ENCODE results near the gene MTARC2.

Gene MTARC2

DNA sequence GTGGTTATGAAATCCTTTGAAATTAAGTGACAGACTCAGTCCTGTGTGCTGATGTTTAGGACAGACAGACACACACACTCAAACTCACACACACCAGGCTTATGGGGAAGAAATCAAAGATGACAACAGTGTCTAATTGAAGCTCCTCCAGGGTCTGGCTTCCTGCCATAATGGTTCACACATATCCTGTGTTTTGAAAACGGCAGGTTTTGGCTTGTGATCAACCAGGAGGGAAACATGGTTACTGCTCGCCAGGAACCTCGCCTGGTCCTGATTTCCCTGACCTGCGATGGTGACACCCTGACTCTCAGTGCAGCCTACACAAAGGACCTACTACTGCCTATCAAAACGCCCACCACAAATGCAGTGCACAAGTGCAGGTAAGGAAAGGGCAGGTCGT lies 43.2 kb downstream of the MTARC2 start:
- no peaks in the 10 kb centered on the region for H3K36me3 ChIP-seq (ENCODE audit: low read length)
- H3K9ac ChIP-seq (ENCODE audit: low read length): no peak overlapping the region
- H3K27ac ChIP-seq (ENCODE audit: low read depth, low read length): no peak overlapping the region
- H3K27me3 ChIP-seq (ENCODE audit: low read length): no peaks in the 10 kb centered on the region
- no peaks in the 10 kb centered on the region for H3F3A ChIP-seq (ENCODE audit: insufficient read depth)
- H3K9me3 ChIP-seq (ENCODE audit: insufficient read depth, low read length): no peaks in the 10 kb centered on the region
- H3K4me3 ChIP-seq (ENCODE audit: insufficient read depth, low read length, poor library complexity, severe bottlenecking): no peak overlapping the region
- no peaks in the 10 kb centered on the region for H3K79me2 ChIP-seq (ENCODE audit: insufficient read depth, low read length)
- H3K9me2 ChIP-seq (replicated peaks; ENCODE audit: insufficient read depth, low read length): no peaks in the 10 kb centered on the region
- H3K4me2 ChIP-seq (ENCODE audit: low read depth, low read length, poor library complexity, severe bottlenecking): no peak overlapping the region
- H4K20me1 ChIP-seq (ENCODE audit: low read depth, low read length): no peaks in the 10 kb centered on the region
- H2AFZ ChIP-seq (ENCODE audit: low read depth, low read length, severe bottlenecking): no peak overlapping the region
- TF ChIP-seq EZH2phosphoT487 (conservative IDR thresholded peaks at IDR 0.05; ENCODE audit: low read length): no peak
- TF ChIP-seq, protein P1, sequence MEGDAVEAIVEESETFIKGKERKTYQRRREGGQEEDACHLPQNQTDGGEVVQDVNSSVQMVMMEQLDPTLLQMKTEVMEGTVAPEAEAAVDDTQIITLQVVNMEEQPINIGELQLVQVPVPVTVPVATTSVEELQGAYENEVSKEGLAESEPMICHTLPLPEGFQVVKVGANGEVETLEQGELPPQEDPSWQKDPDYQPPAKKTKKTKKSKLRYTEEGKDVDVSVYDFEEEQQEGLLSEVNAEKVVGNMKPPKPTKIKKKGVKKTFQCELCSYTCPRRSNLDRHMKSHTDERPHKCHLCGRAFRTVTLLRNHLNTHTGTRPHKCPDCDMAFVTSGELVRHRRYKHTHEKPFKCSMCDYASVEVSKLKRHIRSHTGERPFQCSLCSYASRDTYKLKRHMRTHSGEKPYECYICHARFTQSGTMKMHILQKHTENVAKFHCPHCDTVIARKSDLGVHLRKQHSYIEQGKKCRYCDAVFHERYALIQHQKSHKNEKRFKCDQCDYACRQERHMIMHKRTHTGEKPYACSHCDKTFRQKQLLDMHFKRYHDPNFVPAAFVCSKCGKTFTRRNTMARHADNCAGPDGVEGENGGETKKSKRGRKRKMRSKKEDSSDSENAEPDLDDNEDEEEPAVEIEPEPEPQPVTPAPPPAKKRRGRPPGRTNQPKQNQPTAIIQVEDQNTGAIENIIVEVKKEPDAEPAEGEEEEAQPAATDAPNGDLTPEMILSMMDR (IDR thresholded peaks at IDR 0.05; ENCODE audit: insufficient read depth, low read length, poor library complexity, severe bottlenecking): no peak

DNA sequence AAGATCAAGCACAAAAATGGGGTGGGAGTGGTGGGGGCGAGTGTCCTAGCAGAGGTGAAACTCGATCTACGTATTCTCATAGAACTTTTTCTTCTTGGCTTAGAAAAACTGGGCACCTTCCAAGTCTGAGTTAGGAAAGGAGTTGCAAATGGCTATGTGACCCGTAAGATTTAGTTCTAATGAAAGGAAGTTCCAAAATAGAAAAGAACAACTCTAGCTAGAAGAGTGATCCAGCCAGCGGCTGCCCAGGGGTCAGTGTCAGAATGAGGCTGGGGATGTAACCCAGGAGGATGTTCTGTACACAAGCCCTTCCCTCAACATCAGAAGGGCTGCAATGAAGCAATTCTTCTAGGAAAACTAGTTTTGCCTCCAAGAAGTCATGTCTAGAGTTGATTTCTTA lies 43.8 kb downstream of the MTARC2 start:
- H3K4me2 ChIP-seq (ENCODE audit: low read depth, low read length, poor library complexity, severe bottlenecking): no peak overlapping the region
- H3K9ac ChIP-seq (ENCODE audit: low read length): no peak overlapping the region
- no peak overlapping the region for H3K27ac ChIP-seq (ENCODE audit: low read depth, low read length)
- H3K36me3 ChIP-seq (ENCODE audit: low read length): no peaks in the 10 kb centered on the region
- no peaks in the 10 kb centered on the region for H3K9me2 ChIP-seq (replicated peaks; ENCODE audit: insufficient read depth, low read length)
- no peaks in the 10 kb centered on the region for H3K9me3 ChIP-seq (ENCODE audit: insufficient read depth, low read length)
- H3K79me2 ChIP-seq (ENCODE audit: insufficient read depth, low read length): no peaks in the 10 kb centered on the region
- no peak overlapping the region for H2AFZ ChIP-seq (ENCODE audit: low read depth, low read length, severe bottlenecking)
- H3K27me3 ChIP-seq (ENCODE audit: low read length): no peaks in the 10 kb centered on the region
- H3K4me3 ChIP-seq (ENCODE audit: insufficient read depth, low read length, poor library complexity, severe bottlenecking): no peak overlapping the region
- H3F3A ChIP-seq (ENCODE audit: insufficient read depth): no peaks in the 10 kb centered on the region
- H4K20me1 ChIP-seq (ENCODE audit: low read depth, low read length): no peaks in the 10 kb centered on the region
- no peak for TF ChIP-seq EZH2phosphoT487 (conservative IDR thresholded peaks at IDR 0.05; ENCODE audit: low read length)
- TF ChIP-seq, protein P1 (IDR thresholded peaks at IDR 0.05; ENCODE audit: insufficient read depth, low read length, poor library complexity, severe bottlenecking): no peak

DNA sequence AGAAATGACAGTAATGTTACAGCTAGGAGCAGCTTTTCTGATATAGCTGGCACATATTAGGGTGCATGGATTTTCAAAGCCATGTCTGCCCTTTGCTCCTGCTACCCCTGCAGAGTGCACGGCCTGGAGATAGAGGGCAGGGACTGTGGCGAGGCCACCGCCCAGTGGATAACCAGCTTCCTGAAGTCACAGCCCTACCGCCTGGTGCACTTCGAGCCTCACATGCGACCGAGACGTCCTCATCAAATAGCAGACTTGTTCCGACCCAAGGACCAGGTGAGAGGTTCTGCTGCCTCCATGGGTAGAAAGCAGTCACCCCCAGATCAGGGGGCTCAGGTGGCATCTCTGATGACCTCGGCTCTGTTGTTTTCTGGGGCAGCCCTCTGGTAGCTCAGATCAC lies 48.4 kb downstream of the MTARC2 start:
- Histone ChIP-seq H3K36me3 (ENCODE audit: low read length) (no peaks in the 10 kb centered on the region), H3F3A (ENCODE audit: insufficient read depth) (no peaks in the 10 kb centered on the region), H3K79me2 (ENCODE audit: insufficient read depth, low read length) (no peaks in the 10 kb centered on the region), H3K9me3 (ENCODE audit: insufficient read depth, low read length) (no peaks in the 10 kb centered on the region), H2AFZ (ENCODE audit: low read depth, low read length, severe bottlenecking) (no peak overlapping the region), H3K27ac (ENCODE audit: low read depth, low read length) (no peak overlapping the region), H3K9ac (ENCODE audit: low read length) (no peak overlapping the region), H4K20me1 (ENCODE audit: low read depth, low read length) (no peaks in the 10 kb centered on the region), H3K9me2 (replicated peaks; ENCODE audit: insufficient read depth, low read length) (no peaks in the 10 kb centered on the region), H3K4me3 (ENCODE audit: insufficient read depth, low read length, poor library complexity, severe bottlenecking) (no peak overlapping the region), H3K27me3 (ENCODE audit: low read length) (no peaks in the 10 kb centered on the region), H3K4me2 (ENCODE audit: low read depth, low read length, poor library complexity, severe bottlenecking) (no peak overlapping the region)
- no peak for TF ChIP-seq EZH2phosphoT487 (conservative IDR thresholded peaks at IDR 0.05; ENCODE audit: low read length)
- TF ChIP-seq, protein P1 (IDR thresholded peaks at IDR 0.05; ENCODE audit: insufficient read depth, low read length, poor library complexity, severe bottlenecking): no peak
